Activated naive CD4-positive, alpha-beta T cell treated with anti-CD3 and anti-CD28 coated beads, Interleukin-2, amount 50 U/mL, for 72 hours (primary cell): ENCODE results near the gene C19orf38. TPM values are rescaled to one million over a fixed set of nuclear protein-coding genes. Genes with fewer than 3 reads are reported as not detected.
A peak's percentile ranks its signal among the peaks of the same experiment; 100 is the strongest.

Experiments
- ATAC-seq, 2 donors: fragments of 150-1000 bp; cut with Tn5 transposase; 2 replicates each; pipeline ENCODE4 v1.10.0; 2021; ENCODE audit warnings: mild to moderate bottlenecking in 2 of 2, moderate library complexity in 2 of 2
- DNase-seq, 2 donors: peaks; one replicate each; pipeline ENCODE4 v3.0.0; 2021 to 2022; ENCODE audit warnings: low spot score in 2 of 2
- H3K27ac Mint-ChIP-seq, 2 donors: one replicate each; pipeline ENCODE4 v1.8.0; 2022; ENCODE audit warnings: mild to moderate bottlenecking in 2 of 2, mixed read lengths in 2 of 2
- H3K36me3 Mint-ChIP-seq, 2 donors: one replicate each; pipeline ENCODE4 v1.8.0; 2022; ENCODE audit warnings: mixed read lengths in 2 of 2
- H3K9me3 Mint-ChIP-seq, 2 donors: one replicate each; pipeline ENCODE4 v1.8.0; 2022; ENCODE audit warnings: mixed read lengths in 2 of 2
- total RNA-seq, 2 donors: library from RNA; stranded (reverse); gene quantifications; one replicate each; pipeline ENCODE4 v1.2.3, GENCODE V29; 2022

The C19orf38 gene
- total RNA-seq, 2 donors from 2014 or later: 3.5 to 6.4 TPM

GRCh38 chr19:10817291-10818038 is 30.8 kb upstream of the C19orf38 start:
- H3K27ac Mint-ChIP-seq: peak overlapping the region in 1 of 2 donors; percentile 46

GRCh38 chr19:10818301-10819123 is 29.7 kb upstream of the C19orf38 start:
- DNase-seq (no peak), ATAC-seq (no peak)
- H3K36me3 Mint-ChIP-seq: peaks cover 0 to 15% of the 10 kb centered on the region in 2 donors
- H3K27ac Mint-ChIP-seq: peak overlapping the region; percentile 46 to 68
- H3K9me3 Mint-ChIP-seq: no peaks in the 10 kb centered on the region

More at GRCh38 chr19:10817291-10818038, 30.8 kb upstream of the C19orf38 start:
- DNase-seq: no peak
- H3K9me3 Mint-ChIP-seq: no peaks in the 10 kb centered on the region
- H3K36me3 Mint-ChIP-seq: peaks cover 0 to 15% of the 10 kb centered on the region in 2 donors
- no peak for ATAC-seq

DNA sequence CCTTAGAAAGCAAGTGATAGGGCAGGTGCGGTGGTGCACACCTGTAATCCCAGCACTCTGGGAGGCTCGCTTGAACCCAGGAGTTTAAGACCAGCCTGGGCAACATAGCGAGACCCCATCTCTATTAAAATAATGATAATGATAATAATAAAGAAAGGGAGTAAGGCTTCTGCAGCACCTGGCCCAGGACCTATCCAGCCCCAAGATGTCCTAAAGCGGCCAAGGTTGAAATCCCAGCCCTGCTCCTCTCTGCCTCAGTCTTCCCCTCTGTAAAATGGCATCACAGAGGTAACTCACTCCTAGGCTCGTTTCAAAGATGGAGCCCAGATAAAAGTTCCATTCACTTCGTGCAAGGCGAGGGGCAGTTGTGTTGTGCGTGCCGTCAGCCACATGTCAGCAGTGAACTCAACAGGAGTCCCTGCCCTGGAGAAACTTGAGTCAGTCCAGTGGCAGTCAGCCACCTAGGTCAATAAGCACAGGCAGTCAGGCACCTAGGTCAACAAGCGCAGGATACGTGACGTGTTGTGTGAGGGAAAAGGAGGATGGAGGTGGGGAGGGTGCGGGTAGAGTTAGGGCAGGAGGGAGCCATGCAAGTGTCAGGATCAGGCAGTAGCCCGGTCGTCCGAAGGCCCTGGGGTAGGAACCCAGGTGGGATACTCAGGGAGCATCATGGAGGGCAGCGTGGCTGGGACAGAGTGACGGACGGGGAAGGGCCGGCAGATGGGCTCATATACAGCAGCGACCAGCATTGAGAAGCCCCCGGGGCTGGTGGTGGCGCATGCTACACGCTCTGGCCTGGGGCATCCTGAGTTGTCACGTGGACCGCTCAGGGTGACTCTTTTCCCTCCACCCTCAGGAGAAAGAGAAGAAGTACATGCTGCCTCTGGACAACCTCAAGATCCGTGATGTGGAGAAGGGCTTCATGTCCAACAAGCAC is 28.8 kb upstream of the C19orf38 start:
- no peak for DNase-seq
- H3K36me3 Mint-ChIP-seq: peaks cover 0 to 15% of the 10 kb centered on the region in 2 donors
- no peaks in the 10 kb centered on the region for H3K9me3 Mint-ChIP-seq
- no peak for ATAC-seq
- peak overlapping the region; percentile 82 to 97 for H3K27ac Mint-ChIP-seq

DNA sequence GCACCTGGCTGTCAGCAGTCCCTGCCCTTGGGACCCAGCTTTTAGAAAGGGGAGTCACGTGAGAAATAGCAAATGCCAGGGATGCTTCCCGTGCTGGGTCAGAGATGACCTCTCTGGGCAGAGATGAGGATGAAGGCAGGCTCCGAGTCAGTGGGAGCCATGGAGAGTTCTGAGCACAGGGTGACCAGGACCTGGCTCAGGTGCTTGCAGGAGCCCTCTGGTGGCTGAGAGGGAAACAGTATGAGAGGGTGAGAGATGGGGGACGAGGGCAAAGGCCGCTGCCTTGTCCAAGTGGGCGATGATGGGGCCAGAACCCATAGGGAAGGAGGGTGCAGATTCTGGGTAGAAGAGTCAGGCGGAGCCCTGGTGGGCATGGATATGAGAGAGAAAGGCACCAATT is 28.0 kb upstream of the C19orf38 start:
- peaks cover 0 to 15% of the 10 kb centered on the region in 2 donors for H3K36me3 Mint-ChIP-seq
- DNase-seq: no peak
- ATAC-seq: peak in 1 of 2 donors; percentile 35
- H3K27ac Mint-ChIP-seq: peak overlapping the region; percentile 82 to 97
- H3K9me3 Mint-ChIP-seq: no peaks in the 10 kb centered on the region

GRCh38 chr19:10823690-10824089 is 24.5 kb upstream of the C19orf38 start:
- Mint-ChIP-seq H3K36me3 (peaks cover 0 to 15% of the 10 kb centered on the region in 2 donors), H3K9me3 (no peaks in the 10 kb centered on the region), H3K27ac (peak overlapping the region in 1 of 2 donors; percentile 64)
- DNase-seq (no peak), ATAC-seq (no peak)

DNA sequence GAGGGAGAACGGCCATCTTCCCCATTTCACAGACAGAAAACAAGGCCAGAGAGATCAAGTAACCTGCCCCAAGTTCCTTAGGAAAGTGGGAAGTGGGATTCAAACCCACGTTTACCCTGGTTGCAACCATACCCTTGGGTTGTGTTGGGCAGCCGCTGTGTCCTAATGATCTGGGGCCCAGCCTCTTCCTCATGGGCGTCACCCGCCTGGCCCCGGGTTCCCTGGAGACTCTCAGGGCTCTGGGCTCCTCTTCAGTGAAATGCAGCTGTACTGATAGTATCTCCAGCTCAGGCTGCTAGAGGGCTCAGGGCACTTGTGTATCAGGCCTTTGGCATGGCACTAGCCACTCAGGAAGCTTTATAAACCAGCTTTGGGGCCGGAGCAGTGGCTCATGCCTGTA is 22.0 kb upstream of the C19orf38 start:
- Mint-ChIP-seq H3K27ac (peak overlapping the region in 1 of 2 donors; percentile 74), H3K36me3 (peaks cover 0 to under 1% of the 10 kb centered on the region in 2 donors), H3K9me3 (no peaks in the 10 kb centered on the region)
- no peak for ATAC-seq
- no peak for DNase-seq

- ATAC-seq (no peak), DNase-seq (no peak)
- Mint-ChIP-seq H3K36me3 (no peaks in the 10 kb centered on the region), H3K9me3 (no peaks in the 10 kb centered on the region), H3K27ac (peak overlapping the region in 1 of 2 donors; percentile 33)
Measured at GRCh38 chr19:10826846-10827245, 21.4 kb upstream of the C19orf38 start.

DNA sequence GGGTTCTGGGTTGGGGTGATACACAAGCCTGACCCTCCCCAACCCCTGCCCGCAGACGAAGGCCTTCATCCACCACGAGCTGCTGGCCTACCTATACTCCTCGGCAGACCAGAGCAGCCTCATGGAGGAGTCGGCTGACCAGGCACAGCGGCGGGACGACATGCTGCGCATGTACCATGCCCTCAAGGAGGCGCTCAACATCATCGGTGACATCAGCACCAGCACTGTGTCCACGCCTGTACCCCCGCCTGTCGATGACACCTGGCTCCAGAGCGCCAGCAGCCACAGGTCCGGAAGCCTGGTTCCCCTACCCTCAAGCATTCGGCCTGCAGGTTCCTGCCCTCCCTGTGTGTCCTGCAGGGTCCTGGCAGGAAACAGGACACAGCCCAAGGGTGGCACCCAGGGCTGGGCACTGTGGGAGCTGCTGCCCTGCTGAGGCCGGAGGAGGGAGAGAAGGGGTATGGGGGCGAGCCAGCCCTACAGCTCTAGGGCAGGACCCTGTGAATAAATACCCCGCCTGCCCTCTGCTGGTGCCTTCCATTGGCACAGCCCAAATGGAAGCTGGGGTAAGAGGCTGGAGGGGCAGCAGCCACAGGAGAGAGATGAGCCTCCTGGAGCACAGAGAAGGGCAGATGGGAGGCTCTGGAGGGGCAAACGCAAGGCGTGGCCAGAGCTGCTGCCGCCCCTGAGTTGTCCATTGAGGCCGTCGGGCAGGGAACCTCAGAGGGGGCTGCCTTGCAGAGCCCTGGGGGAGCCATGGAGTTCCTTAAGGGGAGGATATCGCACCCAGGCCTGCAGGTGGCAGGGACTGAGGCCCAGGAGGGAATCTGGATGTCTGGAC is 19.0 kb upstream of the C19orf38 start:
- H3K36me3 Mint-ChIP-seq: no peaks in the 10 kb centered on the region
- no peaks in the 10 kb centered on the region for H3K9me3 Mint-ChIP-seq
- H3K27ac Mint-ChIP-seq: peak overlapping the region; percentile 50 to 61
- DNase-seq: no peak
- peak; percentile 17 to 39 for ATAC-seq

DNA sequence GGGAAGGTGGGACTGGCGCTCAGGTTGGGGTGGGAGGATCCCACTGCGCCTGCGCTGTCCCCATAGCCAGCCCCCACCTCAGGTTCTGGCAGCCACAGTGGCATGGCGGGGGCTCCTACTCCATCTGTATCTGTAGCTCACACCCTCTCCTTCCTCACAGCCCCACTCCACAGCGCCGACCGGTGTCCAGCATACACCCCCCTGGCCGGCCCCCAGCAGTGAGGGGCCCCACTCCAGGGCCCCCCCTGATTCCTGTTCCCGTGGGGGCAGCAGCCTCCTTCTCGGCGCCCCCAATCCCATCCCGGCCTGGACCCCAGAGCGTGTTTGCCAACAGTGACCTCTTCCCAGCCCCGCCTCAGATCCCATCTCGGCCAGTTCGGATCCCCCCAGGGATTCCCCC is 18.2 kb upstream of the C19orf38 start:
- Mint-ChIP-seq H3K36me3 (no peaks in the 10 kb centered on the region), H3K9me3 (no peaks in the 10 kb centered on the region), H3K27ac (peak overlapping the region; percentile 50 to 61)
- ATAC-seq (peak in 1 of 2 donors; percentile 11), DNase-seq (no peak)

GRCh38 chr19:10830370-10830769 is 17.8 kb upstream of the C19orf38 start:
- H3K36me3 Mint-ChIP-seq: no peaks in the 10 kb centered on the region
- H3K27ac Mint-ChIP-seq: peak overlapping the region; percentile 37 to 61
- no peaks in the 10 kb centered on the region for H3K9me3 Mint-ChIP-seq
- ATAC-seq: no peak
- DNase-seq: no peak

DNA sequence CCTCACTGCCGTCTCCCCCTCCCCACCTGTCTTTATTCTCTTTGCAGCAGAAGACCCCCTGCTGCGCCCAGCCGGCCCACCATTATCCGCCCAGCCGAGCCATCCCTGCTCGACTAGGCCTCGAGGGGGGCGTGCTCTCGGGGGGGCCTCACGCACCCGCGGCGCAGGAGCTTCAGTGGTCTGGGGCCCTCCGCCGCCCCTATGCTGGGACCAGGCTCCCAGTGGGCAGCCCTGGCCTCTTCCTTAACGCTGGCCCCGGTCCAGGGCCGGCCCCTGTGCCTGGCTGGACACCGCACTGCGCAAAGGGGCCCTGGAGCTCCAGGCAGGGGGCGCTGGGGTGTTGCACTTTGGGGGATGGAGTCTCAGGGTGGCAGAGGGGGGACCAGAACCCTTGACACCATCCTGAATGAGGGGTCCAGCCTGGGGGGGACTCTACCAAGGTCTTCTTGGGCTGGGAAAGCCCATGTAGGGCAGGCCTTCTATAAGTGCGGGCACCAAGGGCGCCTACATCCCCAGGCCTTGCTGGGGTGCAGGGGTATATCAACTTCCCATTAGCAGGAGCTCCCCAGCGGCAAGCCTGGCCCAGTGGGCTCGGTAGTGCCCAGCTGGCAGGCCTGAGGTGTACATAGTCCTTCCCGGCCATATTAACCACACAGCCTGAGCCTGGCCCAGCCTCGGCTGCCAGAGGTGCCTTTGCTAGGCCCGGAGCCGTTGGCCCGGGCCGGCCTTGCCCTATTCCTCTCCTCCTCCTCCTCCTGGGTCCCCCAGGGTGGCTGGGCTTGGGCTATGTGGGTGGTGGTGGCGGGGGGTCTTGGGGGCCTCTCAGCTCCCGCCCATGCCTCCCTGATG is 17.1 kb upstream of the C19orf38 start:
- Mint-ChIP-seq H3K9me3 (no peaks in the 10 kb centered on the region), H3K36me3 (peaks cover 2% of the 10 kb centered on the region in 2 donors), H3K27ac (no peak overlapping the region)
- DNase-seq: no peak
- ATAC-seq: no peak

DNA sequence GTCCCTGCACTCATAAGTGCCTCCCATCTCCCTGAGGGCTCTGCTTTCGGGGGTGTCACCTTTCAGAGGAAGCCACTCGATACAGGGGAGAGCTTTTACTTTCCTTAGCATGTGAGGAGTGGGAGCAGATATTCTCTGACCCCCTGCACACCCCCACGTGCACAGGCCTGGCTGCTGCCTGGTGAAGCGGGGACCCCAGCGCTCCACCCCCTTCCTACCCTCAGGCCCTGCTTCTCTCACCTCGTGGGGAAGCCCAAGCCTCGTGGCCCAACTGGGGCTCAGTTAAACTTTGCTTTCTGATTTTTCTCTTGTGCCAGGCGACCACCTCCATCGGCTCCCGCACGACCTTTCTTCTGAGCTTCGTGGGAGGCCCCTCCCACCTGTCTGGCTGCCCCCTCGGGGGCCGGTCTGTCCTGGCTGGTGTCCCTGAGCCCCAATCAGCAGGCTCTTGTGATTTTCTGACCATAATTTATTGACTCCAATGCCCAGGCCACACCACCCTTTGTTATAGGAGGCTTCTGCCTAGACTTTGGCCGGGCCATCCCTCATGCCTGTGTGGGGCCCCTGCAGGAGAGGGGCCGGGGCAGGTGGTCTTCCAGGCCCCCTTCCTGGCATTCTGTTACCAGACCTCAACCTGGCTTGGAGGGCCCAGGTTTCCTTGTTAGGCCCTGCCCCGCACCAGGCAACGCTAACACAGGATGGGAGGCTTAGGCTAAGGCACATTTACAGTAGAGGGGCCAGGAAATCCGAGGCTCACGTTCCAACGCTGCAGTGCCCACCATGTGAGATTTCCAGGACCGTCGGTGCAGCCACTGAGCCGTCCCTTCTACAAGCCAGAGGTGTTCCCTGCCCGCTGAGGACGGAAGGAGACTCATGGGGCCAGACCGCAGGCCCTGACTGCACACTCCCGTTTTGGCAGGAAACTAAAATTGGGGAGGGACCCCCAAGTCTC is 16.0 kb upstream of the C19orf38 start:
- peaks cover 0 to 5% of the 10 kb centered on the region in 2 donors for H3K9me3 Mint-ChIP-seq
- peak overlapping the region; percentile 44 to 59 for H3K27ac Mint-ChIP-seq
- no peak for DNase-seq
- H3K36me3 Mint-ChIP-seq: peaks cover 12% of the 10 kb centered on the region in 2 donors
- ATAC-seq: no peak

- DNase-seq: no peak
- Mint-ChIP-seq H3K27ac (peak overlapping the region in 1 of 2 donors; percentile 59), H3K36me3 (peaks cover 12% of the 10 kb centered on the region in 2 donors), H3K9me3 (peaks cover 0 to 5% of the 10 kb centered on the region in 2 donors)
- ATAC-seq: no peak
Measured at GRCh38 chr19:10832939-10833296, 15.3 kb upstream of the C19orf38 start.
